Left renal pelvis (tissue), 4 donors: ENCODE measurements around the gene INA. TPM values are rescaled to one million over a fixed set of nuclear protein-coding genes. Genes with fewer than 3 reads are reported as not detected.

ENCODE experiments used
- DNase-seq, 4 donors: peaks; one replicate each; pipeline ENCODE4 v3.0.0-alpha.2; 2013; ENCODE audit warnings: low read depth in 4 of 4, low spot score in 3 of 4
- polyA plus RNA-seq, 4 donors: library from polyadenylated mRNA; unstranded; fragments of 120-200 nt; gene quantifications; one replicate each; pipeline ENCODE4 v1.2.1, GENCODE V29; 2013; ENCODE audit not compliant: insufficient read length in 4 of 4

The INA gene
- polyA plus RNA-seq, 4 donors: 0.70 to 1.5 (median 1.3) TPM

- DNase-seq: peak in 3 of 4 donors; percentile 61 to 74 (median 64)
Measured at GRCh38 chr10:103265717-103266329, 11.1 kb upstream of the INA start.

DNA sequence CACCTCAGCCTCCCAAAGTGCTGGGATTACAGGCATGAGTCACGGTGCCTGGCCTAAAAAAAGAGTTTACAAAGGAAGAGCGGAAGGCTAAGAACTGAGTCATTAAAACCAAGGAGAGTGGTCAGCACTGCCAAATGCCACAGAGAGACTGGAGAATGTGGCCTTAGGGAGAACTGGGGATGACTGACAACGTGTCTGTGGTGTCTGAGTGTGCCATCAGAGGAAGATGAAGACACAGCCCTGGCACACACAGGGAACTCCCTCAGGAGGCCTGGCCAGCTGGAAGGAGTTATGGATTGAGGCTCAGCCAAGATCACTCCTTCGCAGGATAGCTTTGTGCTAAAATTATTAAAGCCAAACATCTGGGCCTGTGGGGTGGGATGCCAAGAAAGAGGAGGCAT lies 3.9 kb upstream of the INA start:
- DNase-seq: no peak

GRCh38 chr10:103276251-103276895 lies 565 bp upstream of the INA start:
- DNase-seq: no peak

DNA sequence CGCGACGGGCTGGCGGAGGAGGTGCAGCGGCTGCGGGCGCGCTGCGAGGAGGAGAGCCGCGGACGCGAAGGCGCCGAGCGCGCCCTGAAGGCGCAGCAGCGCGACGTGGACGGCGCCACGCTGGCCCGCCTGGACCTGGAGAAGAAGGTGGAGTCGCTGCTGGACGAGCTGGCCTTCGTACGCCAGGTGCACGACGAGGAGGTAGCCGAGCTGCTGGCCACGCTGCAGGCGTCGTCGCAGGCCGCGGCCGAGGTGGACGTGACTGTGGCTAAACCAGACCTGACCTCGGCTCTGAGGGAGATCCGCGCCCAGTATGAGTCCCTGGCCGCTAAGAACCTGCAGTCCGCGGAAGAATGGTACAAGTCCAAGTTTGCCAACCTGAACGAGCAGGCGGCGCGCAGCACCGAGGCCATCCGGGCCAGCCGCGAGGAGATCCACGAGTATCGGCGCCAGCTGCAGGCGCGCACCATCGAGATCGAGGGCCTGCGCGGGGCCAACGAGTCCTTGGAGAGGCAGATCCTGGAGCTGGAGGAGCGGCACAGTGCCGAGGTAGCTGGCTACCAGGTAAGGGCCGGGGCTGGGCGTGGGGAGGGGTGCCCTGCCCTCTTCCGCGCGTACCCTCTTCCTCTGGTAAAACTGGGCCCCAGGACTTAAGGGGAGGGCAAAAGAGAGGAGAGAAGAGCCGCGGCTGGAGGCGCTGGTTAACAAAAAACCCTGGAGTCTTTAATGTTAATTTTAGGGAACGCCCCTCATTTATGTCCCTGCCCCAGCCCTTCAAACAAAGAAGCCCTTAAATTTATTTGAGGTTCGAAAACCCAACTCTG lies 987 bp downstream of the INA start:
- no peak for DNase-seq

GRCh38 chr10:103278537-103278823 lies 1.5 kb downstream of the INA start:
- DNase-seq: no peak

GRCh38 chr10:103278862-103279298 lies 1.9 kb downstream of the INA start:
- DNase-seq: peak in 2 of 4 donors; percentile 35 to 58

DNA sequence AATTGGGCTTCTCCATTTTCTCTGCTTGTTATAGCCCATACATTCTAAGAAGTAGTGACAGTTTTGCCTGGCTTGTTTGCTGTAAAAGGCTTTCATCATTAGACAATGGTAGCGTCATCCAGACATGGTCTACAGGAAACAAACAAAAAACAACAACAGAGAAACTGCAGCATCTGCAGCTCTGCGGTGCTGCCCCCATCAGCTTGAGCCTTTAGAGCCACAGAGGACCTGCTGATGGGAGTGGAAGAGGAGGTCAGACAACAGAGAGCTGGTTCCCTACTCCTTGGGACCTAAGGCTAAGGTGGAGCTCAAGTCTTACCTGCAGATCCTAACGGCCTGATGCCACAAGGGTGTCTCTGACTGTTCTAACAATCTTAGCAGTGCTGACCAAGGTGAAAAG lies 3.1 kb downstream of the INA start:
- DNase-seq: no peak

DNA sequence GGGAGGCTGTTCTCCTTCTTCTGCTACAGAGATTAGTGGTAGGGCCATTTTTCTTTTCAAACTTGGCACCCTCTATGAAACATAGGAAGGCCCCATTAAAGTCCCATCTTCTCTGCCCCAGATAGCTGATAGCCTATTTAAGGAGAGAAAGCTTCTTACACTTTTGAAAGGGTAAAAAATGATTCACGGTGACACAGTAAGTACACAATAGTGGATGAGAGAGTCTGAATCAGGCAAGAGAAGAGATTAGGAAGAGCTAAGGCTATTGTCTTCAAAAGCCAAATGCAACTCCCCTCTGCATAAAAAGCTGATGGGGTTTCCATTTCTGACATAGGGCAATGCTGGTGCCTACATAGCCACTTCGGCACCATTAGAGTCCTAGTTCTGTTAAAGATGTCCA lies 3.6 kb downstream of the INA start:
- no peak for DNase-seq

DNA sequence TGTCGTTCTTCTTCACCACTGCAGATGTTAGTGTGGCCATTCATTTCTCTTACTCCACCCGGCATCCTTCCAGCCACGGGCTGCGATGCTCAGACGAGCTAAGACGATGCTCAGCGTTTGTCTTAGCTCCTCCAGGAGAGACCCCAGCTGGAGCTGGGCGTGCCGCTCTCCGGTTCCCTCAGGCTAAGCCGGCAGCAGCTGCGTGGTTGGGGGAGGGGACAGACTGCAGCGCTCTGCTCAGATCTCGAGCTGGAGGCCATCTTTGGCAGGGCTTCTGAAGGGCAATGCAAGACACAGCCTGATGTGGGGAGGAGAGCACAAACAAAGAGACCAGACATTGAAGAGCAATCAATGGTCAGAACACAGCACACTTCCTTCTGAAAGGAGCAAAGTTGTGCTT lies 4.8 kb downstream of the INA start:
- peak in 2 of 4 donors; percentile 21 for DNase-seq

DNA sequence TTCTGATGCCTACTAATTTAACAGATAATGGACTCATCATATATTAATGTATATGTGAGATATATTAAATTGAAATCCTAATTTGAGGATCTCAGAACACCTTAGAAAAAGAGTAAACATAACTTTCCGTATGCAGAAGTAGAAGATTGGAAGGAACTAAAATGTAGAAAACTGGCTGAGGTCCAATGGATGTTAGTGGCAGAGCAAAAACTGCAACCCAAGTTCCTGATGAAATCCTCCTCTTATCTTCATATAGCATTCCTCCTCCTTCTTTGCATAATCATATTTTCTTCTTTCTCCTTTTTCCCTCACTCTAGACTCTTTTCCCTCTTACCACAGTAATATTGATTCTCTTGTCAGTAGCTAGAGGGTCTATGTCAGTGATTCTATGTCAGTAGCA lies 6.0 kb downstream of the INA start:
- no peak for DNase-seq

- DNase-seq: no peak
Measured at GRCh38 chr10:103284170-103284569, 7.2 kb downstream of the INA start.

- DNase-seq: no peak
Measured at GRCh38 chr10:103287992-103288391, 11.1 kb downstream of the INA start.

DNA sequence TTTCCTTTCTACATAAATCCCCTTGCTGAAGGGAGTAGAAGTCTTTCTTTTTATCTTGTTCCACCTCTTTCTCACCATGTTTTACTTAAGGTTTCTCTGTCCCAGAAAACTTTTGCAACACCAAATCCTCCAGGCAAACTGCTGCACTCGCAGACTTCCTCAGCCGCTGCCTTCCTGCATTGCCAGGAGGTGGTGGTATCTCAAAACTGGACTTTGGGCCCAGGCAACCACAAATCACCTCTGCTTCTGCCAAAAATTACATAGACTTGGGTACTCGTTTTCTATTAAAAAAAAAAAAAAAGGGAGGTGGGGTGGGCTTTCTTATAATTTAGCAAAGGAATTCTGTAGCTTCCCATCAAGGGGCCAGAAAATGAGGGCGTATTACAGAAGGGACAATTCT lies 14.7 kb downstream of the INA start:
- DNase-seq: no peak

DNA sequence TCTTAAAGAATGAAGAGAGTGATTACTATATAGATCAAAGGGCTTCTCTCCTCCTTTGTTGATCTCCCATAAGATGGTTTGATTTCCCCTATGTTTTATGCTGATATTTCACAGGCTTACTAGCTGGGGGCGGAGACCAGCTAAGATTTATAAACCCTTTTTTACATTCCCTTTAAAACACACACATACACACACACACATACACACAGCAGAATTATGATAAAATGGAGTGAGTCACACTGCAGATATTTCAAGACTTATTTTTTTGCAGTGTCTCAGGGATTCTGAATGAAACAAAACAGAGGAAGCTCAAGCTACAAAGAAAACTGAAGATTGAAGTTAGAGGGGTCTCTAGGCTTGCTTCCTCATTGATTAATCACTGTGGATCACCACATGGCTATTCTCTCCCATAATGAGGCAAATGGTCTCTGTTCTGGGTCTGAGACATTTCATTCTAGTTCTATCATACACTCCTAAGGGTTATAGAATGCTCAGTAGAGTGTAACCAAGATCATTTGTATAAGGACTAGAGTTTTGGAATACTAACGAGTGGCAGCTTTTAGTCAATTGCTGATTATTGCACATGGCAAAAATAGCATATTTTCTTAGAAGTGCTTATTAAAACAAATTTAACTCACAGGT lies 18.6 kb downstream of the INA start:
- DNase-seq: no peak

DNA sequence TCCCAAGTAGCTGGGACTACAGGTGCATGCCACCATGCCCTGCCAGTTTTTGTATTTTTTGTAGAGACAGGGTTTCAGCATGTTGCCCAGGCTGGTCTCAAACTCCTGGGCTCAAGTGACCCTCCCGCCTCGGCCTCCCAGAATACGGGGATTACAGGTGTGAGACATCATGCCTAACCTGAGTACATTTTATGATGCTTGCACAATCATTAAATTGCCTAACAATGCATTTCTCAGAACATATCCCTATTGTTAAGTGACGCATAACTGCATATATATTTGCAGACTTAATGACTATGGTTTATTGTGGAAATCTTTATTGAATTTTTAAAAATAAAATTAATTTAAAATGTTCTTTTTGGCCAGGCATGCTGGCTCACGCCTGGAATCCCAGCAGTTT lies 30.7 kb downstream of the INA start:
- no peak for DNase-seq

GRCh38 chr10:103310197-103310596 lies 33.3 kb downstream of the INA start:
- DNase-seq: no peak

DNA sequence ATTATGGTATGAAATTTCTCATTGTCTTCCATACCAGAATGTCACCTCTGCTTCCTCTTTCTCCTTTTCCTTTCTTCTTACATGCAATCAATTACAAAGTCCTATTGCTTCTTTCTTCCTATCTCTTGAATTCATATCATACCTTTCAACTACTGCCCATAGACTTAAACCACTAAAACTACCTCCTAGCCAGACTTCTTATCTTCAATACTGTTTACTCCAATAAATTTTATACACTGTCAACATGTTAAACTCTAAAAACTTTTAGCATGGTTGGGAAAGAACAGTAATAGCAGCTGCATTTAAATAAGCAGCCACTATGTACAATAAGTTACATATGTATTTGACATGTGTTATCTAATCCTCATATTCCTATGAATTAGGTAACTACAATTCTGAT lies 39.1 kb downstream of the INA start:
- DNase-seq: no peak

GRCh38 chr10:103327906-103328305 lies 51.0 kb downstream of the INA start:
- no peak for DNase-seq

GRCh38 chr10:103333934-103334520 lies 57.1 kb downstream of the INA start:
- DNase-seq: no peak

DNA sequence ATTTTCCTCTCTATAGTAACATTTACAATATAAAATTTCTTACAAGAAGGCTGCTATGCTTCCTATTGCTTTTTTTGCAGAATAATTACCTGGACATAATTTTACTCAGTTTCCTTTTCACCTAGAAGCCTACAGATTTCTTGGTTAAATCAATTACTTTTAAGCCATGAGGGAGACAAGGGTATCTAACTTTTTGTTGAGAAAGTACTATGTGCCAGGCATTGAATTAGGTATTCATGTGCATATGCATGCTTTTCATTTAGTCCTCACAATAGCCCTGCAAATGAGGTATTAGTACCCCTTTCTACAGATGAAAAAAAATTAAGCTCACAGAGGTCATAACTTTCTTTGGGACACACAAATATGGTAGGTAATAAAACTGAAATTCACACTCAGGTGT lies 57.6 kb downstream of the INA start:
- no peak for DNase-seq

- no peak for DNase-seq
Measured at GRCh38 chr10:103336370-103336769, 59.4 kb downstream of the INA start.
